ENCODE measurements around the gene SMAD3.
"Not testable (repeated sequence)": the region's sequence is repeated elsewhere in the genome, so short reads cannot be mapped to it uniquely, and the experiment has no call there.

Gene SMAD3

GRCh38 chr15:67072958-67073357 is 7.6 kb downstream of the SMAD3 start:
- TF ChIP-seq, protein P1, sequence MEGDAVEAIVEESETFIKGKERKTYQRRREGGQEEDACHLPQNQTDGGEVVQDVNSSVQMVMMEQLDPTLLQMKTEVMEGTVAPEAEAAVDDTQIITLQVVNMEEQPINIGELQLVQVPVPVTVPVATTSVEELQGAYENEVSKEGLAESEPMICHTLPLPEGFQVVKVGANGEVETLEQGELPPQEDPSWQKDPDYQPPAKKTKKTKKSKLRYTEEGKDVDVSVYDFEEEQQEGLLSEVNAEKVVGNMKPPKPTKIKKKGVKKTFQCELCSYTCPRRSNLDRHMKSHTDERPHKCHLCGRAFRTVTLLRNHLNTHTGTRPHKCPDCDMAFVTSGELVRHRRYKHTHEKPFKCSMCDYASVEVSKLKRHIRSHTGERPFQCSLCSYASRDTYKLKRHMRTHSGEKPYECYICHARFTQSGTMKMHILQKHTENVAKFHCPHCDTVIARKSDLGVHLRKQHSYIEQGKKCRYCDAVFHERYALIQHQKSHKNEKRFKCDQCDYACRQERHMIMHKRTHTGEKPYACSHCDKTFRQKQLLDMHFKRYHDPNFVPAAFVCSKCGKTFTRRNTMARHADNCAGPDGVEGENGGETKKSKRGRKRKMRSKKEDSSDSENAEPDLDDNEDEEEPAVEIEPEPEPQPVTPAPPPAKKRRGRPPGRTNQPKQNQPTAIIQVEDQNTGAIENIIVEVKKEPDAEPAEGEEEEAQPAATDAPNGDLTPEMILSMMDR (IDR thresholded peaks at IDR 0.05; ENCODE audit: low read depth, low read length): no peak
- Histone ChIP-seq H3K4me3 (ENCODE audit: low read depth, low read length) (no peak overlapping the region), H3K27ac (no peak overlapping the region), H3K9me3 (ENCODE audit: severe bottlenecking) (no peaks in the 10 kb centered on the region), H3K36me3 (no peaks in the 10 kb centered on the region), H3K27me3 (ENCODE audit: insufficient read depth, low read depth, severe bottlenecking) (no peaks in the 10 kb centered on the region)
- DNase-seq: no peak

DNA sequence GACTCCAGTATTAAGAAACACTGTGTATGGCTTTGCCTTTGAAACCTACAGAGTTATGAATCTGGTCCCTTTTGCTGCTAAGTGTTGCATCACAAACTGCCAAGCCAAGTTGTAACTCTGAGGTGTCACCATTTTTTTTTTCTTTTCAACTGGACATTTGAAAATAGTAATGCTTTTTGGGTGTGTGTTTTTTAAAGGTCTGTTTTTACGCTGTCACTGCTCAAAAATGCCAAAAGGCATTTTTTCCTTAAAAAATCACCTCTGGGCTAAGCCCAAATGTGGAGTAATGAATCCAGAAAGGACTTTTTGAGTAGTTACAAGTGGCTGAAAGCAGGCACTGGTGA is 9.5 kb downstream of the SMAD3 start:
- Histone ChIP-seq H3K9me3 (ENCODE audit: severe bottlenecking) (no peaks in the 10 kb centered on the region), H3K4me3 (ENCODE audit: low read depth, low read length) (no peak overlapping the region), H3K27ac (no peak overlapping the region), H3K36me3 (no peaks in the 10 kb centered on the region; the same call in 1 of the 2 replicates), H3K27me3 (ENCODE audit: insufficient read depth, low read depth, severe bottlenecking) (no peaks in the 10 kb centered on the region)
- DNase-seq: no peak
- TF ChIP-seq, protein P1 (IDR thresholded peaks at IDR 0.05; ENCODE audit: low read depth, low read length): no peak

DNA sequence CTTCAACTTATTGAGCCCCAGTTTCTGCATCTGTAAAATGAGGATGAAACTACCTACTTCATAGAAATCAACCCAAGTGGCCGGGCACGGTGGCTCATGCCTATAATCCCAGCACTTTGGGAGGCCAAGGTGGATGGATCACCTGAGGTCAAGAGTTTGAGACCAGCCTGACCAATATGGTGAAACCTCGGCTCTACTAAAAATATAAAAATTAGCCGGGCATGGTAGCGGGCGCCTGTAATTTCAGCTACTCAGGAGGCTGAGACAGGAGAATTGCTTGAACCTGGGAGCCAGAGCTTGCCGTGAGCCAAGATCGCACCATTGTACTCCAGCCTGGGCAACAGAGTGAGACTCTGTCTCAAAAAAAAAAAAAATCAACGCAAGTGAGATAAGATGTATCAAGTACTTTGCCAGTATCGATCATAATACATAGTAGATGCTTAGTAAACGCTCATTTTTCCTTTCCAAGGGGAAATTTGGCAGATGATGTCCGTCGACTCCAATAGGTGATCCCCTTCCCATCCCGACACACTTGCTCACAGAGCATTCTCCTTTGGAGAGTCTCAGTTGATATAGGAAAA is 10.2 kb downstream of the SMAD3 start:
- not testable (repeated sequence) for H3K9me3 ChIP-seq (ENCODE audit: severe bottlenecking)

DNA sequence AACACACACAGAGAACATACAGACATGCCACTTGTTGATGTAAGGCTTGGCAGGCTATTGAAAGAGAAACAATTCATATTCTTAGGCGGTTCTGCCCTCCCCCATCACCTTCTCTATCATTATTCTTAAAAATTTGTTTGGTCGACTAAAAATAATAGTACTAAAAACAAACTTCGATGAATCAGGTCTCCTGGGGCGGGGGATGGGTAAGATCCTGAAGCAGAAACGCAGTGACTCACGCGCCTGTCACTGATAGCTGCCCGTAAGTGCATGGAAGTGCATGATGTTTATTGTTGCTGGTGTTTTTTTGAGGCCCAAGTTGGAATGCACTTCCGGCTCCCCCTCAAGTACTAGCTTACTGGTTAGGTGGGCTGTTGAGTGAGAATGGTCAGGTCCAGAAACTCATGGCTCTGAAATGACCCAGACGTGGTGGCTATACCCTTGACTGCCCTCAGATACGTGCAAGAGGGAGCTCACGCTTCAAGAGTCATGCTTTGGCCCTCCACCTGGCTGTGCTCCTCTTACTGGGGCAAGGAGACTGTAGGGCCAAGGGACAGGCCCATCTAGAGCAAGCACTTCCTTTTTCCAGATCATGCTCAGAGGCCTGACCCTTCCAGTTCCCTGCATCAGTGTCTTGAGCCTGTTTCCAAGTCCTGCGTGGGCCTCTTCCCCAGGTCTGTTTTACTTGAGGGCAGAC is 10.9 kb downstream of the SMAD3 start:
- DNase-seq: no peak
- H3K27ac ChIP-seq: no peak overlapping the region
- no peak overlapping the region for H3K4me3 ChIP-seq (ENCODE audit: low read depth, low read length)
- H3K36me3 ChIP-seq: no peaks in the 10 kb centered on the region; the same call in 1 of the 2 replicates
- TF ChIP-seq, protein P1 (IDR thresholded peaks at IDR 0.05; ENCODE audit: low read depth, low read length): no peak
- no peaks in the 10 kb centered on the region for H3K9me3 ChIP-seq (ENCODE audit: severe bottlenecking)
- H3K27me3 ChIP-seq (ENCODE audit: insufficient read depth, low read depth, severe bottlenecking): no peaks in the 10 kb centered on the region

More for the DNA sequence above, 10.2 kb downstream of the SMAD3 start:
- DNase-seq; H3K4me3 ChIP-seq (ENCODE audit: low read depth, low read length); H3K36me3 ChIP-seq; H3K27ac ChIP-seq; H3K27me3 ChIP-seq (ENCODE audit: insufficient read depth, low read depth, severe bottlenecking): not testable (repeated sequence)

- H3K9me3 ChIP-seq (ENCODE audit: severe bottlenecking): no peaks in the 10 kb centered on the region
- H3K27me3 ChIP-seq (ENCODE audit: insufficient read depth, low read depth, severe bottlenecking): no peaks in the 10 kb centered on the region
- H3K4me3 ChIP-seq (ENCODE audit: low read depth, low read length): no peak overlapping the region
- H3K27ac ChIP-seq: peak overlapping the region; percentile 67
- TF ChIP-seq, protein P1 (IDR thresholded peaks at IDR 0.05; ENCODE audit: low read depth, low read length): no peak
- DNase-seq: peak; percentile 41
- no peaks in the 10 kb centered on the region; the same call in 1 of the 2 replicates for H3K36me3 ChIP-seq
Measured at GRCh38 chr15:67077641-67078215, 12.3 kb downstream of the SMAD3 start.

GRCh38 chr15:67079361-67079760 is 14.0 kb downstream of the SMAD3 start:
- DNase-seq: no peak
- no peak overlapping the region for H3K4me3 ChIP-seq (ENCODE audit: low read depth, low read length)
- H3K27me3 ChIP-seq (ENCODE audit: insufficient read depth, low read depth, severe bottlenecking): no peaks in the 10 kb centered on the region
- H3K9me3 ChIP-seq (ENCODE audit: severe bottlenecking): no peaks in the 10 kb centered on the region
- TF ChIP-seq, protein P1 (IDR thresholded peaks at IDR 0.05; ENCODE audit: low read depth, low read length): no peak
- H3K36me3 ChIP-seq: no peaks in the 10 kb centered on the region; the same call in 1 of the 2 replicates
- H3K27ac ChIP-seq: no peak overlapping the region
